Measurements from ENCODE around the gene ZNF211. TPM values are rescaled to one million over a fixed set of nuclear protein-coding genes. Genes with fewer than 3 reads are reported as not detected.

ZNF211 gene
- 10 to 100 TPM; 16.5 to 17.9 TPM for total RNA-seq

DNA sequence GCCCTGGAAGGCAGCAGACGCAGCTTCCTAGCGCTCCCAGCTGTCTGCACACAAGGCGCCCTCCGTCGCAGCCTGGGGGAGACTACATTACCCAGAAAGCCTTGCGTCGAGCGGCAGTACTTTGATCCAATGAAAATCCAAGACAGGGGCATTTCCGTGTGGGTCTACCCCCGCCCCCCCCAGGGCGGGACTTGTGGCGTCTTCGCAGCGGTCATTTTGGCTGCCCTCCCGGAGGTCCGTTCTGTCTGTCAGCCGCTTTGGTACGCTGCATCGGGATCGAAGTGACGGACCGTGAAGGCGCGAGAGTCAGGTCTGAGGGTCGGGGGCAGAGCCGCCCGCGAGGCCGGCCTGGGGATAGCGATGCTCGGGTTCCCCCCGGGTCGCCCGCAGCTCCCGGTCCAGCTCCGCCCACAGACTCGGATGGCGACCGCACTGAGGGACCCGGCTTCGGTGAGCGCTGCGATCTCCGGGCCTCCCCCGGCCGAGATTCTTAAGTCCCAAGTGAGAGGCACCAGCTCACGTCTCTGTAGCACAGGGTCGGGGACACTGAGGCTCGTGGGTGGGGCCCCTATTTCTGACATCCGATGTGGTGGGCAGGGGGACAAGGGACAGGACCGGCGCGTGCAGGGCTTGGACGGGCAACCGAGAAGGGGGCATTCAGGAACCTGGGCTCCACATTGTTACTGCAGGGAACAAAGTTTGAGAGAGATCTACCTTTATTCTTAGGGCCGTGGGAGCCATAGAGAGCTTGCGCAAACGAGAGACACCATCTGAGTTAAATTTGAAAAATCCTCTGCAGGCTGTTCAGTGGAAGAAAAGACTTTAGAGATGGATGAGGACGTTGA, at the start of gene ZNF211:
ZNF211 (plus strand) TSS at position 182 of the 845 bp plus-strand sequence; CDS start at position 361, 179 bp downstream.
- peaks cover 37% of the 10 kb centered on the region for H3K9me3 Mint-ChIP-seq
- POLR2A ChIA-PET = interaction anchor here (0.7 kb wide), 1 partner anchor 674 kb away, joined by 3 read pairs; no protein-coding TSS in a partner anchor
- peaks cover 48% of the 10 kb centered on the region for H3K36me3 Mint-ChIP-seq (ENCODE audit: low read depth)
- peak; percentile 88 for DNase-seq
- CTCF ChIA-PET = interaction anchor here (2.2 kb wide), 1 partner anchor 156 kb away, joined by 5 read pairs; the partner anchor contains the start of gene ZNF772
- peak within 1 kb of the TSS; percentile 90 for H3K27ac Mint-ChIP-seq
- H3K27me3 Mint-ChIP-seq = no peaks in the 10 kb centered on the region
- peak within 1 kb of the TSS; percentile 86 for H3K4me3 Mint-ChIP-seq
- H3K4me1 Mint-ChIP-seq = peaks cover 17% of the 10 kb centered on the region

DNA sequence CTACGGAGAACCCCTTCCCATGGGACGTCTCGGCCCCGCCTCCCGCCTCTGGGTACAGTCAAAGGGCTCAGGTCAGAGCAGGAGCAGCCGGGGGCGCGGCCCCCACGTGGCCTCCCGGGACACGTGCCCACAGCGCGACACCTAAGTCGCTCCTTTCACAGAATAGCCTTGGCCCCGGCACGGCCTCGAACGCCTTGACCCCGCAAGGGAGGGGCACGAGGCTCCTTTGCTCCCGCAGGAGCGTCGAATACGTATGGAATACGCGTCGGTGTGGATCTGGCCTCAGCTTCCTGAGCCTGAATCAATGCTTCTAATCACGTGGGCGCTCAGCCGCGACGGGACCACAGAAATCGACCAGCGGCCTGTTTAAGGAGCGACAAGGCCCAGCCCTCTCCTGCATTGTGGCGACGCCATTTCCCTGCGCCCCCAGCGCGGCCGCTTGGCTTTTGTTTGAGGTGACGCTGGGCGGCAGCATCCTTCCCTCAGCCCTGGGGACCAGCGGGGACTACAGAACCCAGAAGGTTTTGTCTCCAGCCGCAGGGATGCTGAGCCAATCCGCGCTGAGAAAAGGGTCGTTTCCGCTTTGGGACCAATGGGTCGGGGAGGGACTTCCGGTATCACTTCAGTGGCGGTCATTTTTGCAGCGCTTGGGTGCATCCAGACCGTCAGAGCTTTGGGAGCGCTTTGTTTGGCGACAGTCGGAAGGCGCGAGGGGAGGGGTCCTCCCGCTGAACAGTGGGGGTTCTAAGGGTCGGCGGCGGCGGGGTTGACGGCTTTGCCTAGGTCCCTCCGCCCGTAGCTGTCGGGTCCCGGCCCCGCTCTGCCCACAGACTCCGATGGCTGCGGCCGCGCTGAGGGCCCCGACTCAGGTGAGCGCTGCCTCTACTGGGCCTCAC, 49.2 kb upstream of the ZNF211 start, which contains the start of gene ZIK1:
ZIK1 (plus strand) TSS at position 625 of the 896 bp plus-strand sequence; CDS start at position 837, 212 bp downstream.
- DNase-seq = peak; percentile 92
- POLR2A ChIA-PET = no interaction called here
- H3K27me3 Mint-ChIP-seq = no peaks in the 10 kb centered on the region
- peak within 1 kb of the TSS; percentile 93 for H3K27ac Mint-ChIP-seq
- peaks cover 63% of the 10 kb centered on the region for H3K36me3 Mint-ChIP-seq (ENCODE audit: low read depth)
- peaks cover 66% of the 10 kb centered on the region for H3K9me3 Mint-ChIP-seq
- CTCF ChIA-PET = interaction anchor here (1.0 kb wide), 1 partner anchor 35 kb away, joined by 3 read pairs; no protein-coding TSS in a partner anchor
- H3K4me3 Mint-ChIP-seq = peak within 1 kb of the TSS; percentile 96
- peaks cover 27% of the 10 kb centered on the region for H3K4me1 Mint-ChIP-seq

DNA sequence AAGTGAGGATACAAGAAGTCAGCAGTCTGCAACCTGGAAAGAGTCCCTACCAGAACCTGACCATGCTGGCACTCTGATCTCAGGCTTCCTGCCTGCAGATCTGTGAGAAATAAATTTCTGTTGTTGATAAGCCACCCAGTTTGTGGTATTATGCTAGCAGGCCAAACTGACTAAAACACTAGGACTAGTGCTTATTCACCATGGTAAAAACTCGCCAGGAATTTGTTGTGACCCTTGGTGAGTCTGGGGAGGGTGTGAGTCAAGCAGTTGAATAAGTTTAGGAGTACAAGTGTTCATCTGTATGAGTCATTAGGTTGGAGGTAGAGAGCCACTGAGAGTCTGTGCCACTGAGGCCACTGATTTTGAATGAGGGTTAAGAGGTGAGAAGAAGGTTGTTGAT, 45.4 kb upstream of the ZNF211 start:
- Mint-ChIP-seq H3K27me3 (no peaks in the 10 kb centered on the region), H3K27ac (peak overlapping the region; percentile 37), H3K36me3 (ENCODE audit: low read depth) (peaks cover 79% of the 10 kb centered on the region), H3K9me3 (peaks cover 71% of the 10 kb centered on the region), H3K4me1 (peaks cover 19% of the 10 kb centered on the region), H3K4me3 (no peak overlapping the region)
- no peak for DNase-seq
- ChIA-PET CTCF (no interaction called here), POLR2A (no interaction called here)

DNA sequence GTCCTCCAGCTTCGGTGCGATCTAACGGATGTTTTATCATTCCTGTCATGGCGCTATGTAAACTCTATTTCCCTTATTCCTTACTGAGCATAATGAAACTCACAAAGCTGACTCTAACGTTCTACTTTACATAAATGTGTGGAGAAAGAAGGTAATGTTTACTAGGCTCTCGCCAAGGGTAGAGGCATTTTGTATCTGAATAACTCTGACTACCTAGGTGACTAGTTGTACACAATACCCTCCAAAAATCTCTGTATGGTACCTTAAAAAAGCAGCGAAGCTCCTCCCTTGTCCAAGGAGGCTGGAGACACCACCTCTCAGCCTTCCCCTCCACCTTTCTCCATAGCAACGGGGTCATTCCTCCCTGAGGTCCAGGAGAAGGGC, 33.6 kb upstream of the ZNF211 start:
- Mint-ChIP-seq H3K27ac (peak overlapping the region; percentile 85), H3K27me3 (no peaks in the 10 kb centered on the region), H3K36me3 (ENCODE audit: low read depth) (peaks cover 39% of the 10 kb centered on the region), H3K4me1 (peaks cover 21% of the 10 kb centered on the region), H3K4me3 (peak overlapping the region; percentile 81), H3K9me3 (peaks cover 51% of the 10 kb centered on the region)
- DNase-seq = no peak
- CTCF ChIA-PET = no interaction called here
- POLR2A ChIA-PET = no interaction called here

DNA sequence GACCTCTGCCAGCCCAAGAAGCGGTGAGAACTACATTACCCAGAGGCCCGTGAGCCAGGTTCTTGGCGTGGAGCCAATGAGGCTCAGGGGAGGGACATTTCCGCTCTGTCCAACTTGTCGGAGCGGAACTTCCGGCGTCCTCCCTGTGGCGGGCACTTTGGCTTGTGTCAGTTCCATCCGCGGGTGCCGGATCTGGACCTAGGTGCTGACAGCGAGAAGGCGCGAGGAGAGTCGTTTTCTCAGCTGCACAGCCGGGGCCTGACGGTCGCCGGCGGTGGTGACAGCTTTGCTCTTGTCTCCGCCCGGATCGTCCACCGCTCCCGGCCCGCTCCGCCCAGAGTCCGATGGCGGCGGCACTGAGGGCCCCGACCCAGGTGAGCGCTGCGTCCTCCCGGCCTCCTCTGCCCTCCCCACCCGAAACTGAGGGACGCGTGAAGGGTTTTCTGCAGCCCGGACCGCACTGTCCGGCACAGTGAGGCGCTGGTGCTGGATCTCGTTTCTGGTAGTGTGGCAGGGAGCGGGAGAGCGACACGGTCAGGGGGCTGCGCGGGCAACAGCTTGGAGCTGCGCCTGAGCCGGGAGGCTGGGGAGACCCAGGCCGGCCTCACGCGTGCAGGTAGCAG, 33.1 kb upstream of the ZNF211 start, which contains the start of gene ZNF530:
ZNF530 (plus strand) TSS at position 125 of the 623 bp plus-strand sequence. CDS start 4,461 bp downstream, outside the sequence.
- peak within 1 kb of the TSS; percentile 81 for H3K4me3 Mint-ChIP-seq
- H3K4me1 Mint-ChIP-seq = peaks cover 21% of the 10 kb centered on the region
- H3K27me3 Mint-ChIP-seq = no peaks in the 10 kb centered on the region
- peaks cover 56% of the 10 kb centered on the region for H3K9me3 Mint-ChIP-seq
- CTCF ChIA-PET = no interaction called here
- peak; percentile 91 for DNase-seq
- H3K27ac Mint-ChIP-seq = peak within 1 kb of the TSS; percentile 85
- POLR2A ChIA-PET = no interaction called here
- peaks cover 44% of the 10 kb centered on the region for H3K36me3 Mint-ChIP-seq (ENCODE audit: low read depth)

DNA sequence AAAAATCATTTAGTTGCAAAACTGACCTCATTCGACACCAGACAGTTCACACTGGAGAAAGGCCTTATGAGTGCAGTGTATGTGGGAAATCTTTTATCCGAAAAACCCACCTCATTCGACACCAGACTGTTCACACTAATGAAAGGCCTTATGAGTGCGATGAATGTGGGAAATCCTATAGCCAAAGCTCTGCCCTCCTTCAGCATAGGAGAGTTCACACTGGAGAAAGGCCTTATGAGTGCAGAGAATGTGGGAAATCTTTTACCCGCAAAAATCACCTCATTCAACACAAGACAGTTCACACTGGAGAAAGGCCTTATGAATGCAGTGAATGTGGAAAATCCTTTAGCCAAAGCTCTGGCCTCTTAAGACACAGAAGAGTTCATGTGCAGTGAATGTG, 26.0 kb upstream of the ZNF211 start:
- H3K36me3 Mint-ChIP-seq (ENCODE audit: low read depth) = peaks cover 73% of the 10 kb centered on the region
- no peaks in the 10 kb centered on the region for H3K27me3 Mint-ChIP-seq
- H3K27ac Mint-ChIP-seq = no peak overlapping the region
- no peak overlapping the region for H3K4me3 Mint-ChIP-seq
- H3K4me1 Mint-ChIP-seq = no peaks in the 10 kb centered on the region
- no peak for DNase-seq
- POLR2A ChIA-PET = no interaction called here
- H3K9me3 Mint-ChIP-seq = peaks cover 65% of the 10 kb centered on the region
- CTCF ChIA-PET = no interaction called here

DNA sequence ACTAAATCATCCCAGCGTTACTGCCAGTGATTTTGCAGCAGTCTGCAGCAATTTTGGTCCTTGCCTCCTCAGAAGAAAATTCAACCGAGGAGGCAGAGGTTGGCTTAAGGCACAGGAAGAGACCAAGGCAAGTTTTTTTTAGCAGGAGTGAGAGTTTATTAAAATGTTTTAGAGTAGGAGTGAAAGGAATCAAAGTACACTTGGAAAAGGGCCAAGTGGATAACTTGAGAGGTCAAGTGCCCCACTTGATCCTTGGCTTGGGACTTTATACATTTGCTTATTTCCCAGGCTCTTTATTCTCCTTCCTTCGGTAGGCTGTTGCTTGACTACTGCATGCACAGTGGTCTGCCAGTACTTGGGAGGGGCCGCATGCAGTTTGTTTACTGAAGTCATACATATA, 21.9 kb upstream of the ZNF211 start:
- Mint-ChIP-seq H3K27ac (no peak overlapping the region), H3K9me3 (peaks cover 56% of the 10 kb centered on the region), H3K36me3 (ENCODE audit: low read depth) (peaks cover 61% of the 10 kb centered on the region), H3K4me3 (no peak overlapping the region), H3K4me1 (peaks cover 22% of the 10 kb centered on the region), H3K27me3 (no peaks in the 10 kb centered on the region)
- CTCF ChIA-PET = no interaction called here
- POLR2A ChIA-PET = no interaction called here
- no peak for DNase-seq

DNA sequence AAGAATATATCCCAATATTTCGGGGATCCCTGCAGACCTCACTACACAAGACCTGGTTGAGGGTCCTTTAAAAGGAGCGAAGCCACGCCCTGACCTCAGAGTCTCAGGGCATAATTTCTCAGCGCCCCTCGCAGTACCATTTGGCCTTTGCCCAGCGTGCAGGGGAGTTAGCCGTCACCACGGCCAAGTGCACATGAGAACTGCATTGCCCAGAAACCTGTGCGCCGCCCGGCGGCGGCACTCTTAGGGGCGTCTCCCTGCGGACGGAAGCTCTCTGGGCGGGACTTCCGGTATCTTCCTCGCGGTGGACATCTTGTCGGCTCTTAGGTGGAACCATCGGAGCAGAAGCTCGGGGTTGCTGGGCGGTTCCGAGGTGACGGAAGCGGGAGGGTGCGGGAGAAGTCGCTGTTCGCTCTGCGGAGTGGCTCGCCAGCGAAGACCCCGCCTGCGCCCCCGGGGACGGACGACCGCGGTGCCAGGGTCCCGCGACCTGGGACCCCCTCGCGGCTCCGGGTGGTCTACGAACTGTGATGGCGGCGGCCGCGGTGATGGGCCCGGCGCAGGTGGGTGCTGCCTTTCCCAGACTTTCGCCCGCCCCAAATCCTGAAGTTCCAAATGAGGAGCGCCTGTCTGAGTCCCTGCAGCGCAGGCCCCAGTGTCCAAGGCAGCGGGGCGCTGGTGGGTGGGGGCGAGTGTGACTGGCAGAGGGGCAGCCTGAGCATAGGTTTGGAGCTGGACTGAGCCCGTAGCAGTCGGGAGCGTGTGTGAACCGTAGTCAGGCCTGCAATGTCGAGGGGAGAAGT, 18.8 kb upstream of the ZNF211 start, which contains the start of gene ZNF134:
ZNF134 (plus strand) TSS at position 302 of the 803 bp plus-strand sequence. CDS start 5,227 bp downstream, outside the sequence.
- H3K27me3 Mint-ChIP-seq = no peaks in the 10 kb centered on the region
- peaks cover 65% of the 10 kb centered on the region for H3K36me3 Mint-ChIP-seq (ENCODE audit: low read depth)
- H3K9me3 Mint-ChIP-seq = peaks cover 69% of the 10 kb centered on the region
- H3K4me1 Mint-ChIP-seq = peaks cover 26% of the 10 kb centered on the region
- DNase-seq = peak; percentile 93
- CTCF ChIA-PET = interaction anchor here (0.7 to 1.5 kb wide), 4 partner anchors 11 to 511 kb away, joined by 3 read pairs; no protein-coding TSS in a partner anchor
- H3K4me3 Mint-ChIP-seq = peak within 1 kb of the TSS; percentile 91
- POLR2A ChIA-PET = interaction anchor here (0.7 kb wide), 1 partner anchor 179 kb away, joined by 4 read pairs; the partner anchor contains the start of gene ZNF749
- H3K27ac Mint-ChIP-seq = peak within 1 kb of the TSS; percentile 84

DNA sequence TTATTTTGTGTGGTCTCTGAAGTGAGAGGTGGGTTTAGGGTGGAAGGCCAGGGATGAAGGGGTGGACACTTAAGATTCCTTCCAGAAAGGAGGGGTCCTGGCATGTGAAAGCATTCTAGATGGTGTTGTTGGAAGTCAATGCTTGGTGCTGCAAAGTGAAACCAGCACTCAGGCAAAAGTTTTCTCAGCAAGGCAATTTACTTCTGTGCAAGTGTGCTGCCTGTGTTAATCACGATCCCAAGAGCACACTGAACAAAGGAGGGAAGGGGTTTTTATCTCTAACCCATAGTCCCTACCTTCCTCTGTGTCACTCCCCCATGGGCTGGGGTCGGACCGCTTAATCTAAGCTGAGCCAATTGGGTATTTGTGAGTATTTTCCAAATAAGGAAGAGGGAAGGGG, 17.6 kb upstream of the ZNF211 start:
- peaks cover 26% of the 10 kb centered on the region for H3K4me1 Mint-ChIP-seq
- peaks cover 78% of the 10 kb centered on the region for H3K9me3 Mint-ChIP-seq
- no peak for DNase-seq
- peaks cover 74% of the 10 kb centered on the region for H3K36me3 Mint-ChIP-seq (ENCODE audit: low read depth)
- ChIA-PET CTCF (no interaction called here), POLR2A (no interaction called here)
- peak overlapping the region; percentile 84 for H3K27ac Mint-ChIP-seq
- H3K4me3 Mint-ChIP-seq = peak overlapping the region; percentile 91
- H3K27me3 Mint-ChIP-seq = no peaks in the 10 kb centered on the region

DNA sequence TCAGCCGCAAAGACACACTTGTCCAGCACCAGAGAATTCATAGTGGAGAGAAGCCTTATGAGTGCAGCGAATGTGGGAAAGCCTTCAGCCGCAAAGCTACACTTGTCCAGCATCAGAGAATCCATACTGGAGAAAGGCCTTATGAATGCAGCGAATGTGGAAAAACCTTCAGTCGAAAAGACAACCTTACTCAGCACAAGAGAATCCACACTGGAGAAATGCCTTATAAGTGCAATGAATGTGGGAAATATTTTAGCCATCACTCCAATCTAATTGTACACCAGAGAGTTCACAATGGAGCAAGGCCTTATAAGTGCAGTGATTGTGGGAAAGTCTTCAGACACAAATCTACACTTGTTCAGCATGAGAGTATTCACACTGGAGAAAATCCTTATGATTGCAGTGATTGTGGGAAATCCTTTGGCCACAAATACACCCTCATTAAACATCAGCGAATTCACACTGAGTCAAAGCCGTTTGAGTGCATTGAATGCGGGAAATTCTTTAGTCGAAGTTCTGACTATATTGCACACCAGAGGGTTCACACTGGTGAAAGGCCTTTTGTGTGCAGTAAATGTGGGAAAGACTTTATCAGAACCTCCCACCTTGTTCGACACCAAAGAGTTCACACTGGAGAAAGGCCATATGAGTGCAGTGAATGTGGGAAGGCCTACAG, 12.2 kb upstream of the ZNF211 start:
- Mint-ChIP-seq H3K27ac (no peak overlapping the region), H3K27me3 (no peaks in the 10 kb centered on the region), H3K4me3 (no peak overlapping the region), H3K9me3 (peaks cover 78% of the 10 kb centered on the region), H3K4me1 (peaks cover 5% of the 10 kb centered on the region), H3K36me3 (ENCODE audit: low read depth) (peaks cover 89% of the 10 kb centered on the region)
- POLR2A ChIA-PET = no interaction called here
- no peak for DNase-seq
- CTCF ChIA-PET = no interaction called here

DNA sequence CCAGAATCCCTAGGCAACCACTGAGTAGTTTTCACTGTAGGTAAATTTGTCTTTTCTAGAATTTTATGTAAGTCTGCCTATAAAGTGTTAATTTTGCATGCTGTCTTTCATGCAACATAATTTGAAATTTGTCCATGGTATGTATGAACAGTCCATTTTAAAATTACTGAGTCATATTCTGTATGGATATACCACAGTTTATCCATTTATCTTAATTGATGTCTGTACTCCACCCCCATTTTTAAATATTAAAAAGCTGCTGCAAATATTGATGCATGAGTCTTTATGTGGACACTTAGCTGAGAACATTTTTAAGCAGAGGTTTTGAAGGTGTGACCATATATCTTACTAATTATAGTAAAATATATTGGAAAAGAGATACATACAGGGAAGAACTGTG, 9.9 kb upstream of the ZNF211 start:
- Mint-ChIP-seq H3K9me3 (peaks cover 66% of the 10 kb centered on the region), H3K4me1 (no peaks in the 10 kb centered on the region), H3K27ac (no peak overlapping the region), H3K36me3 (ENCODE audit: low read depth) (peaks cover 67% of the 10 kb centered on the region), H3K27me3 (no peaks in the 10 kb centered on the region), H3K4me3 (no peak overlapping the region)
- POLR2A ChIA-PET = no interaction called here
- DNase-seq = no peak
- CTCF ChIA-PET = no interaction called here
